Common myeloid progenitor, CD34-positive (primary cell): Measurements from ENCODE around the gene AKAP6.

Experiments used
- CTCF ChIA-PET: fragments of 350-600 bp; sonication (Branson Sonifier 250); formaldehyde crosslinking; loops from one replicate; lab custom pipeline; 2021; ENCODE audit warnings: antibody characterized with exemption; lab: Charles Lee
- POLR2A ChIA-PET: fragments of 350-600 bp; sonication (Branson Sonifier 250); formaldehyde crosslinking; loops from one replicate; lab custom pipeline; 2021; ENCODE audit warnings: antibody characterized with exemption; lab: Charles Lee
- DNase-seq, 3 donors: peaks; one replicate each; pipeline versions ENCODE4 v3.0.0 to v3.0.0-alpha.2; 2013
- H3K27ac ChIP-seq, 2 experiments: 1 replicate in 1 of 2; 2 replicates in 1 of 2; pipeline ENCODE4 v1.7.0; 2013; ENCODE audit warnings: inconsistent platforms in 2 of 2, low read length in 2 of 2, mild to moderate bottlenecking in 2 of 2, low read depth in 1 of 2, moderate library complexity in 1 of 2; ENCODE audit not compliant: severe bottlenecking in 2 of 2, insufficient read depth in 1 of 2, poor library complexity in 1 of 2
- H3K27me3 ChIP-seq, 5 experiments: replicated peaks in 2 of 5; 1 replicate in 3 of 5; 2 replicates in 2 of 5; pipeline versions ENCODE4 v1.6.1 to v1.7.0; 2013; ENCODE audit warnings: low read length in 4 of 5, mild to moderate bottlenecking in 2 of 5, moderate library complexity in 2 of 5, inconsistent platforms in 1 of 5; ENCODE audit not compliant: insufficient read depth in 5 of 5, control insufficient read depth in 4 of 5
- H3K36me3 ChIP-seq, 4 experiments: 1 replicate in 2 of 4; 2 replicates in 2 of 4; pipeline versions ENCODE4 v1.6.1 to v1.7.0; 2013; ENCODE audit warnings: low read length in 3 of 4, control low read depth in 1 of 4, mild to moderate bottlenecking in 1 of 4; ENCODE audit not compliant: control insufficient read depth in 4 of 4, insufficient read depth in 4 of 4
- H3K4me1 ChIP-seq, 4 experiments: 1 replicate in 3 of 4; 2 replicates in 1 of 4; pipeline versions ENCODE4 v1.6.1 to v1.7.1; 2013; ENCODE audit warnings: low read length in 3 of 4, mild to moderate bottlenecking in 3 of 4, control low read depth in 1 of 4, inconsistent platforms in 1 of 4, moderate library complexity in 1 of 4; ENCODE audit not compliant: control insufficient read depth in 4 of 4, insufficient read depth in 4 of 4; ENCODE audit errors: control extremely low read depth in 1 of 4
- H3K4me3 ChIP-seq, 7 experiments: 1 replicate in 4 of 7; 2 replicates in 3 of 7; pipeline versions ENCODE4 v1.5.1 to v1.7.0; 2013; ENCODE audit warnings: mild to moderate bottlenecking in 7 of 7, low read length in 6 of 7, moderate library complexity in 6 of 7, inconsistent platforms in 2 of 7, low read depth in 2 of 7, control low read depth in 1 of 7; ENCODE audit not compliant: insufficient read depth in 4 of 7, control insufficient read depth in 1 of 7; ENCODE audit errors: extremely low read depth in 1 of 7
- H3K9me3 ChIP-seq, 5 experiments: 1 replicate in 4 of 5; 2 replicates in 1 of 5; pipeline versions ENCODE4 v1.6.1 to v1.7.1; 2013; ENCODE audit warnings: low read length in 4 of 5, mild to moderate bottlenecking in 2 of 5, inconsistent platforms in 1 of 5, low read depth in 1 of 5, moderate library complexity in 1 of 5; ENCODE audit not compliant: control insufficient read depth in 4 of 5, insufficient read depth in 2 of 5; ENCODE audit errors: control extremely low read depth in 1 of 5
- WGBS: methylation state at CpG from one replicate; pipeline ENCODE4 v1.1.5; 2013; ENCODE audit not compliant: insufficient coverage; 5-methylcytosine and 5-hydroxymethylcytosine counted together

Gene AKAP6

DNA sequence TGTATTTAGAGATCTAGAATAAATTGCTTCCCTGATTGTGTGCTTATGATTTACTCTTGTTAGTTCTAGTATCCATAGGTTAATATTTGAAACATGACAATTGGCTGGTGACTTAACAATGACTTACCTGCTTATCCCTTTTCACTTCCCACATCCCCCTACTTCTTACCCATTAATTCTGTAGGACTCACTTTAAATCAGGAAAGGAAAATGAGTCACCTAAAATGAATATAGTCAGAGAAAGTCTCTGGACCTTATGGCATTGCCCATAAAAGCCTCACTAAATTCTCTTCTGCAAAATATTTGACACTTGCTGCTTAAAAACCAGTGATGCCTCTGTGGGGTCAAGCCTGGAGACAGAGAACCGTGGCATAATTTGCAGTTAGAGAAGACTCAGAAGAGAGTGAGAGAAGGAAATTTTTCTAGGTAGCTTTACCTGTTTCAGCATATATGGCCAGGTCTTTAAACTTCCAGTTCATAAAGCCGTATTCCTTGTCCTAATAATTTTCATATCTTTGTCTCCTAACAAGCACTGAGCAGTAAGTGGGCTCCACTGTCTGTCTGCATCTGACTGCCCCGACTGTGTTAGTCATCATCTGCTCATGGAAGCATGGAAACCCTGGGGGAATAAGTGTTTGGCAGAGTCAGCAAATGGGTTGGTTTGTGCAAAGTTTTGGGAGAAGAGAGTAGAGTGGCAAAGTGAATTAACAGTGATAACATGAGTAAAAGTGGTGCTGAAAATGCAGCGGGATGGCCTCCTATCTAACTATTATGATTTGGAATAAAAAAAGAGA is 294.4 kb downstream of the AKAP6 start:
- no peak overlapping the region for H3K27ac ChIP-seq
- WGBS = 96% methylated on average over 3 of the region's 4 CpGs
- CTCF ChIA-PET = no interaction called here
- no peaks in the 10 kb centered on the region for H3K9me3 ChIP-seq
- H3K27me3 ChIP-seq = no peaks in the 10 kb centered on the region
- POLR2A ChIA-PET = no interaction called here
- peaks cover 0 to 13% (median 0%) of the 10 kb centered on the region in 4 experiments for H3K4me1 ChIP-seq
- H3K4me3 ChIP-seq = no peak overlapping the region
- no peaks in the 10 kb centered on the region for H3K36me3 ChIP-seq
- DNase-seq = no peak

DNA sequence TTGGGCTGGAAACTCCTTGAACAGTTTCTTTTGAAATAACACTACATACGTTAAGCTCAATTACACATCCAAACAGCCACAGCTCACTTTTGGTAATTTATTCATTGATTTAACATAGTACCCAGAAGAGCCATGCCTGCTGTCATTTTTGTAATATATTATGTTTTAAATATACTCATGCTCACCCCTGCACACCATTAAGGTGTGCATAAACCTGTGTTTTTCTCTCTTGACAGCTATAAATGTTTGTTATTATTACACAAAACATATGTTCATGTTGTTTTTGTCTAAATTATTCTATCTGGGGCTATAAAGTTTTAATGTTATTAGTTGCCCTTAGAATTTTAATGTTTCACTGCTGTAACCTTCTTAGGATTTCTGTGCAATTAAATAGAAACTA is 296.1 kb downstream of the AKAP6 start:
- POLR2A ChIA-PET = no interaction called here
- CTCF ChIA-PET = no interaction called here

DNA sequence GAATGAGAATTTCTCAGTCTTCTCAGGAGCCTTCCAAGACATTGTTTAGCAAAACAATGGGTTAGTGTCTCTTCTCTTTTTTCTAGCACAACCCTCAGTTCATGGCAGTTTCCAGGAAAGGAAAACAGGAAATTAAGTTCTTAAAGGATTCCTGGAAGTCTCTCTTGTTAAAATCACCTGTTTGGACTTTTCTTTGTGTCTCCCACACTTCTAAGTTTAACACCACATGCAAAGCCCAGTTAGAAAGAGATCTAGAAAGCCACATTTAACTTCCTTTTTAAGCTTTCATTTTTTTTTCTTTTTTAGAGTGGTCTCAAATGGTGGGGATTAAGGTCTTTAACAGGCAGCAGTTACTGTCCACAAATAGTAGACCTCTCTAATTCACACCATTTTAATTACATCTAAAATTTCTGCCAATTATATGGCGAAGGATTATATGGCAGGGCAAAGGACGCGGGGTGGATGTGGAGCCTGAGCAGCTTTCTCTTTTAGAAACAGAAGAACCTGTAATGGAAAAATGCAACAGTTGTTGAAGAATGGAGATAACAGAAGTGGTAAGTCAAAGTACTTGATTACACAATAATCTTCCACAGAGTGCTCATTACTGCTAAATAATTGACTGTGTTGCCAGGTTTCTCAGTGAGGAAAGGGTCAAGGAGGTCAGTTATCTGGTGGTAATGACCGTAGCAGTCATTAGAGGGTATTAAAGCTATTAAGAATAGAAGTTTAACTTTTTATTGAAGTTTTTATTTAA is 298.6 kb downstream of the AKAP6 start:
- POLR2A ChIA-PET = no interaction called here
- H3K4me3 ChIP-seq = no peak overlapping the region
- CTCF ChIA-PET = no interaction called here
- no peaks in the 10 kb centered on the region for H3K27me3 ChIP-seq
- no CpG with 5 or more reads among the region's 4 CpGs for WGBS
- no peak for DNase-seq
- no peaks in the 10 kb centered on the region for H3K36me3 ChIP-seq
- no peaks in the 10 kb centered on the region for H3K9me3 ChIP-seq
- H3K27ac ChIP-seq = no peak overlapping the region
- H3K4me1 ChIP-seq = peaks cover 0 to 9% (median 0%) of the 10 kb centered on the region in 4 experiments

More for the DNA sequence above, 296.1 kb downstream of the AKAP6 start:
- H3K36me3 ChIP-seq = no peaks in the 10 kb centered on the region
- H3K4me3 ChIP-seq = no peak overlapping the region
- no CpG with 5 or more reads among the region's 1 CpG for WGBS
- DNase-seq = no peak
- peaks cover 0 to 13% (median 0%) of the 10 kb centered on the region in 4 experiments for H3K4me1 ChIP-seq
- H3K27ac ChIP-seq = no peak overlapping the region
- no peaks in the 10 kb centered on the region for H3K27me3 ChIP-seq
- H3K9me3 ChIP-seq = no peaks in the 10 kb centered on the region

DNA sequence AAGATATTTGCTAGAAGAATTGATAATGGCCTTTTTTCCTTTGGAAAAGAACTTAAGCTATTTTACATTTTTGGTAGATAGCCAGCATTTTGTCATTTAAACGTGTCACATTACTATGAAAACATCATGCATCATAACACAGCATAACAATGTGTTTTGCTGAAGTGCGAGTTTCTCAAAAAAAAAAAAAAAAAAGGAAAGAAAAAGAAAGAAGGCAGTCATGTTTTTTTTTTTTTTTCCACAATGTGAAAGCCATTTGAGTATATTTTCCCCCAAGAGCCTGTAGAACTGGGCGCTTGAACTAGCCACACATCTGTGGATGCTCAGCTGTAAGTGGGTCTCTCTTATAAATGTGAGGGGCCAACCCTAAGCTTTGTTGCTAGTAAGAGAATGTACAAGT is 300.1 kb downstream of the AKAP6 start:
- Histone ChIP-seq H3K9me3 (no peaks in the 10 kb centered on the region), H3K4me3 (no peak overlapping the region), H3K27ac (no peak overlapping the region), H3K27me3 (no peaks in the 10 kb centered on the region), H3K4me1 (peaks cover 0 to 9% (median 0%) of the 10 kb centered on the region in 4 experiments), H3K36me3 (no peaks in the 10 kb centered on the region)
- no peak for DNase-seq
- WGBS = 100% methylated on average over 1 of the region's 3 CpGs
- CTCF ChIA-PET = no interaction called here
- POLR2A ChIA-PET = no interaction called here

DNA sequence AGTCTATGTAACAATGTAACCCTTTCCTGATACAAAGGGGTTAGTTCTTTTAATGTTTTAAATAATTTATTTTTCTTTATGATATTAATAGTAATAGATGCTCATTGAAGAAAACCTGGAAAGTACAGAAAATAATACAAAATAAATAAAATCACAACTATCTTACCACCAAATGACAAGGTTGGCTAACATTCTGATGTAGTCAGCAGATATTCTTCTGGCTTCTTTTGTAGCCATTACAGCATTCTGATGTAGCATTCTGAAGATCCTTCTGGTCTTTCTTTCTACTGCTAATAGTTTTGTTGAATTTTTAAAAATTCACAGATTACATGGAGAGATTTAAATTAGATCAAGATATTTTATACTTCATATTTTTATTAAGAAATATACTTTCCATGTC is 301.6 kb downstream of the AKAP6 start:
- H3K9me3 ChIP-seq = no peaks in the 10 kb centered on the region
- no peak overlapping the region for H3K4me3 ChIP-seq
- H3K36me3 ChIP-seq = no peaks in the 10 kb centered on the region
- no peak for DNase-seq
- no peaks in the 10 kb centered on the region for H3K27me3 ChIP-seq
- POLR2A ChIA-PET = no interaction called here
- peaks cover 0 to 9% (median 3%) of the 10 kb centered on the region in 4 experiments for H3K4me1 ChIP-seq
- CTCF ChIA-PET = no interaction called here
- H3K27ac ChIP-seq = no peak overlapping the region

DNA sequence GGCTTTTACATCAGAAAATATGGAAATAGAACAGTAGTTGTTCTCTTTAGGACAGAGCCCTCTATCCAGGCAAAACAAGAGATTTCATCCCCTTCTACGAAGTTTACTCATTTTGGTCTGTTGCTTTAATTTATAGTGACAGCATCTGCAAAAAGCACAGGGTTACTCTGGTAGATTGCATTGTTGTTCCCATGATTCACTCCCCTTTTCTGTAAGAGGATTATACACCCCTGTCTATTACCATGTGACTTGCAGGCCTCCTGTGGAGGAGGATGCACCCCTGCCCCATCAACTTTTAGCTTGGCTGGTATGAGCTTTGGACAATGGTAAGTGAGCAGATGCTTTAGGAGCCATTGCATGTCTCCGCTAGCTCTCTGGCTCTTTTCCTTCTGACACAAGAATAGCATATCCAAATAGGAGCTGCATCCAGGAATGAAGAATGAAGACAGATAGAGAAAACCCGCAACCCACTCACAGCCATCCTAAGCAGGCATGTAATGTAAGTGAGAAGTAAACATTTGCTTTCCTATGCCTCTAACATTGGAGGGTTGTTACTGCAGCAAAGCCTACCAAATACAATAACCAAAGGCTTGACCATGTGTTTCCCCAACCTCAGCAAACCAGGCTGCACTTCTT is 304.2 kb downstream of the AKAP6 start:
- Histone ChIP-seq H3K27me3 (no peaks in the 10 kb centered on the region), H3K9me3 (no peaks in the 10 kb centered on the region), H3K27ac (no peak overlapping the region), H3K4me3 (no peak overlapping the region), H3K36me3 (no peaks in the 10 kb centered on the region), H3K4me1 (peaks cover 0 to 6% (median 0%) of the 10 kb centered on the region in 4 experiments)
- ChIA-PET POLR2A (no interaction called here), CTCF (no interaction called here)
- WGBS = no CpG with 5 or more reads among the region's 3 CpGs
- no peak for DNase-seq

DNA sequence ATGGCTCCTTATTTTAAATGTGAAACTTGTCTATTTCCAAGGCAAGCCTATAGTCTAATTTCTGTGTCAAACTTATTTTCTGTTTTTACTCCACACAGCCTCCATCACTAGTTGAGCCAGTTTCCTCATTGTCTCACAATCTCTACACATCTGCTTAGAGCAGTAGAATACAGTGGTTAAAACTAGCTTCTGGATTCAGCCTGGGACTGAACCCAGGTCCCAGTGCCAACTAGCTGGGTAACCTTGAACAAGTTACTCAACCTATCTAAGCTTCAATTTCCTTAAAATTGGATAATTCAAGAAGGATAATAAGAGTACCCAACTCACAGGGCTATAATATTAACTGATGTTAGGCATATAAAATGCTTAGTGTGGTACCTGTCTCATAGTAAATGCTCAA is 304.8 kb downstream of the AKAP6 start:
- ChIA-PET CTCF (no interaction called here), POLR2A (interaction anchor here (0.5 kb wide), 1 partner anchor 63 kb away, joined by 4 read pairs; no protein-coding TSS in a partner anchor)
- H3K27me3 ChIP-seq = no peaks in the 10 kb centered on the region
- H3K36me3 ChIP-seq = no peaks in the 10 kb centered on the region
- H3K4me3 ChIP-seq = no peak overlapping the region
- DNase-seq = no peak
- H3K9me3 ChIP-seq = no peaks in the 10 kb centered on the region
- H3K27ac ChIP-seq = no peak overlapping the region
- H3K4me1 ChIP-seq = peaks cover 0 to 6% (median 0%) of the 10 kb centered on the region in 4 experiments
